Glomerular visceral epithelial cell (primary cell): ENCODE results near the gene CCSER2.
"Not testable (repeated sequence)": the region's sequence is repeated elsewhere in the genome, so short reads cannot be mapped to it uniquely, and the experiment has no call there.

Experiments used
- DNase-seq: peaks from one replicate; pipeline ENCODE4 v3.0.0-alpha.2; 2016; ENCODE audit errors: extremely low spot score

The CCSER2 gene

GRCh38 chr10:84453303-84453702 is 124.9 kb downstream of the CCSER2 start:
- no peak for DNase-seq

GRCh38 chr10:84456126-84456525 is 127.7 kb downstream of the CCSER2 start:
- no peak for DNase-seq

- no peak for DNase-seq
Observed at GRCh38 chr10:84460520-84460919, 132.1 kb downstream of the CCSER2 start.

GRCh38 chr10:84469470-84469869 is 141.1 kb downstream of the CCSER2 start:
- DNase-seq: no peak

- DNase-seq: no peak
Observed at GRCh38 chr10:84473136-84473535, 144.7 kb downstream of the CCSER2 start.

- no peak for DNase-seq
Observed at GRCh38 chr10:84477398-84478128, 149.2 kb downstream of the CCSER2 start.

GRCh38 chr10:84478151-84478550 is 149.8 kb downstream of the CCSER2 start:
- no peak for DNase-seq

GRCh38 chr10:84478679-84479078 is 150.3 kb downstream of the CCSER2 start:
- no peak for DNase-seq

- DNase-seq: no peak
Observed at GRCh38 chr10:84484541-84484940, 156.2 kb downstream of the CCSER2 start.

GRCh38 chr10:84493361-84493760 is 165.0 kb downstream of the CCSER2 start:
- no peak for DNase-seq

GRCh38 chr10:84493951-84494848 is 165.8 kb downstream of the CCSER2 start:
- peak; percentile 66 for DNase-seq

- DNase-seq: no peak
Observed at GRCh38 chr10:84494849-84495180, 166.4 kb downstream of the CCSER2 start.

- DNase-seq: no peak
Observed at GRCh38 chr10:84497978-84498377, 169.6 kb downstream of the CCSER2 start.

GRCh38 chr10:84499039-84499438 is 170.7 kb downstream of the CCSER2 start:
- DNase-seq: not testable (repeated sequence)

- DNase-seq: no peak
Observed at GRCh38 chr10:84499846-84500245, 171.5 kb downstream of the CCSER2 start.

- DNase-seq: peak; percentile 50
Observed at GRCh38 chr10:84510121-84510520, 181.7 kb downstream of the CCSER2 start.

GRCh38 chr10:84511106-84511505 is 182.7 kb downstream of the CCSER2 start:
- no peak for DNase-seq

GRCh38 chr10:84511709-84512285 is 183.4 kb downstream of the CCSER2 start:
- DNase-seq: no peak

- DNase-seq: no peak
Observed at GRCh38 chr10:84517554-84517953, 189.2 kb downstream of the CCSER2 start.

GRCh38 chr10:84519235-84519634 is 190.8 kb downstream of the CCSER2 start:
- DNase-seq: no peak

GRCh38 chr10:84521013-84521412 is 192.6 kb downstream of the CCSER2 start:
- DNase-seq: no peak

- no peak for DNase-seq
Observed at GRCh38 chr10:84521468-84521867, 193.1 kb downstream of the CCSER2 start.
